SK-N-SH (cell line): Measurements from ENCODE around the gene CTSE. TPM values are rescaled to one million over a fixed set of nuclear protein-coding genes. Genes with fewer than 3 reads are reported as not detected.
"Not testable (repeated sequence)": the region's sequence is repeated elsewhere in the genome, so short reads cannot be mapped to it uniquely, and the experiment has no call there.

Experiments
- CTCF ChIA-PET: fragments of 300-600, 350-600 bp; formaldehyde crosslinking; extraction: SDS; loops from one replicate; lab custom pipeline; 2021; lab: Yijun Ruan, JAX
- POLR2A ChIA-PET: fragments of 350-600 bp; sonication (Branson Sonifier 250); formaldehyde crosslinking; extraction: SDS; loops from one replicate; lab custom pipeline; 2020; ENCODE audit warnings: antibody characterized with exemption, inconsistent platforms; lab: Yijun Ruan, JAX
- DNase-seq: peaks from one replicate; pipeline ENCODE4 v3.0.0; 2012
- H2AFZ ChIP-seq: fragments of 200-600 bp; sonication (generic); 2 replicates; pipeline ENCODE4 v1.8.1; 2016; ENCODE audit warnings: antibody characterized with exemption, mild to moderate bottlenecking, low read depth
- H3F3A ChIP-seq: fragments of 200-600 bp; sonication (generic); replicated peaks from 2 replicates; pipeline ENCODE3; 2016; ENCODE audit warnings: antibody characterized with exemption, mild to moderate bottlenecking; ENCODE audit not compliant: insufficient read depth
- H3K27ac ChIP-seq, 2 experiments: fragments of 200-500 bp in 1 of 2; fragments of 200-600 bp in 1 of 2; sonication (Bioruptor generic) in 1 of 2; sonication (generic), shearing (Covaris generic) in 1 of 2; 2 replicates each; pipeline versions ENCODE4 v1.5.1 to v1.6.1; 2014 to 2016; ENCODE audit warnings: low read depth in 2 of 2, inconsistent platforms in 1 of 2, low read length in 1 of 2, mild to moderate bottlenecking in 1 of 2, mixed read lengths in 1 of 2
- H3K27me3 ChIP-seq: fragments of 200-600 bp; sonication (generic), shearing (Covaris generic); 2 replicates; pipeline ENCODE4 v1.6.1; 2016; ENCODE audit warnings: mixed run types; ENCODE audit not compliant: insufficient read depth
- H3K36me3 ChIP-seq, 2 experiments: fragments of 200-500 bp in 1 of 2; fragments of 200-600 bp in 1 of 2; sonication (Bioruptor generic) in 1 of 2; sonication (generic) in 1 of 2; replicated peaks in 1 of 2; 2 replicates each; pipeline versions ENCODE3 to v1.5.1; 2014 to 2016; ENCODE audit warnings: low read length in 1 of 2, mild to moderate bottlenecking in 1 of 2; ENCODE audit not compliant: insufficient read depth in 2 of 2, control insufficient read depth in 1 of 2
- H3K4me1 ChIP-seq, 2 experiments: fragments of 200-500 bp in 1 of 2; fragments of 200-600 bp in 1 of 2; sonication (Bioruptor generic) in 1 of 2; sonication (generic), shearing (Covaris generic) in 1 of 2; 2 replicates each; pipeline versions ENCODE4 v1.5.1 to v1.6.1; 2014 to 2016; ENCODE audit warnings: low read depth in 1 of 2, low read length in 1 of 2, mixed run types in 1 of 2; ENCODE audit not compliant: insufficient read depth in 2 of 2, control insufficient read depth in 1 of 2
- H3K4me2 ChIP-seq: fragments of 200-600 bp; sonication (generic), shearing (Covaris generic); 2 replicates; pipeline ENCODE4 v1.6.1; 2017; ENCODE audit warnings: mixed run types
- H3K4me3 ChIP-seq, 2 experiments: fragments of 200-500 bp in 1 of 2; fragments of 200-600 bp in 1 of 2; sonication (Bioruptor generic) in 1 of 2; sonication (generic), shearing (Covaris generic) in 1 of 2; 2 replicates each; pipeline versions ENCODE4 v1.5.1 to v1.8.1; 2014 to 2016; ENCODE audit warnings: low read depth in 2 of 2, inconsistent platforms in 1 of 2, low read length in 1 of 2, mild to moderate bottlenecking in 1 of 2, mixed read lengths in 1 of 2, moderate library complexity in 1 of 2
- H3K79me2 ChIP-seq: fragments of 200-600 bp; sonication (generic); 2 replicates; pipeline ENCODE4 v1.8.1; 2017; ENCODE audit warnings: mild to moderate bottlenecking; ENCODE audit not compliant: insufficient read depth
- H3K9ac ChIP-seq: fragments of 200-600 bp; sonication (generic); 2 replicates; pipeline ENCODE4 v1.6.1; 2017; ENCODE audit warnings: mixed run types
- H3K9me2 ChIP-seq: fragments of 200-600 bp; sonication (generic); 2 replicates; pipeline ENCODE4 v1.6.1; 2017; ENCODE audit warnings: mixed run types
- H3K9me3 ChIP-seq: fragments of 200-600 bp; sonication (generic); 2 replicates; pipeline ENCODE4 v1.6.1; 2017; ENCODE audit warnings: mixed run types, mild to moderate bottlenecking, moderate library complexity
- H4K20me1 ChIP-seq: fragments of 200-600 bp; sonication (generic); 2 replicates; pipeline ENCODE4 v1.6.1; 2017; ENCODE audit warnings: mild to moderate bottlenecking, mixed run types; ENCODE audit not compliant: insufficient read depth
- WGBS: methylation state at CpG from one replicate; pipeline ENCODE4 v1.1.6; 2017; ENCODE audit warnings: low lambda C conversion rate; 5-methylcytosine and 5-hydroxymethylcytosine counted together
- polyA plus RNA-seq, 3 experiments: library from polyadenylated mRNA; depleted of rRNA; stranded (reverse); fragments of >200 nt; gene quantifications; 2 replicates each; pipeline ENCODE4 v1.2.3, GENCODE V29; 2012

CTSE gene
- polyA plus RNA-seq, 1 of the 3 experiments (the other 2 are of a cell fraction): not detected

- H3K27ac ChIP-seq, H3F3A ChIP-seq, H3K9me2 ChIP-seq, H3K9me3 ChIP-seq, DNase-seq, H3K27me3 ChIP-seq, H3K4me3 ChIP-seq, H3K9ac ChIP-seq, CTCF ChIA-PET, H2AFZ ChIP-seq, H3K4me1 ChIP-seq, H4K20me1 ChIP-seq, H3K4me2 ChIP-seq, POLR2A ChIA-PET, H3K36me3 ChIP-seq, H3K79me2 ChIP-seq: not testable (repeated sequence)
- 82% methylated on average over 5 of the region's 9 CpGs for WGBS
These were observed 34.7 kb upstream of the CTSE start for GRCh38 chr1:206058289-206058926.

GRCh38 chr1:206055639-206056323 lies 32.1 kb upstream of the CTSE start:
- POLR2A ChIA-PET: not testable (repeated sequence)

GRCh38 chr1:206055069-206055625 lies 31.5 kb upstream of the CTSE start:
- H3K9me2 ChIP-seq, H3K27me3 ChIP-seq, H3K4me3 ChIP-seq, H3K79me2 ChIP-seq, H4K20me1 ChIP-seq, H2AFZ ChIP-seq, H3K36me3 ChIP-seq, H3F3A ChIP-seq, H3K9ac ChIP-seq, H3K4me2 ChIP-seq, POLR2A ChIA-PET, H3K27ac ChIP-seq, H3K9me3 ChIP-seq, H3K4me1 ChIP-seq, DNase-seq: not testable (repeated sequence)
- 91% methylated on average over 12 of the region's 12 CpGs for WGBS
- CTCF ChIA-PET: interaction anchor here (0.6 to 4.2 kb wide), 7 partner anchors 10 to 529 kb away, joined by 3 to 18 read pairs (median 4); no protein-coding TSS in a partner anchor

More at GRCh38 chr1:206055639-206056323, 32.1 kb upstream of the CTSE start:
- H3F3A ChIP-seq, H3K4me2 ChIP-seq, H2AFZ ChIP-seq, H3K27me3 ChIP-seq, H3K27ac ChIP-seq, DNase-seq, H4K20me1 ChIP-seq, H3K9me3 ChIP-seq, H3K9me2 ChIP-seq, H3K9ac ChIP-seq, H3K79me2 ChIP-seq, H3K4me3 ChIP-seq, H3K4me1 ChIP-seq, H3K36me3 ChIP-seq: not testable (repeated sequence)
- CTCF ChIA-PET: interaction anchor here (0.6 to 4.2 kb wide), 6 partner anchors 10 to 528 kb away, joined by 3 to 18 read pairs (median 4); no protein-coding TSS in a partner anchor
- 62% methylated on average over 8 of the region's 8 CpGs for WGBS

- 78% methylated on average over 4 of the region's 4 CpGs for WGBS
- CTCF ChIA-PET: interaction anchor here (4.2 kb wide), 1 partner anchor 22 kb away, joined by 18 read pairs; no protein-coding TSS in a partner anchor
These were observed 29.9 kb upstream of the CTSE start for GRCh38 chr1:206053616-206054015.

GRCh38 chr1:206052919-206053610 lies 29.4 kb upstream of the CTSE start, which contains the start of gene RHEX:
RHEX (plus strand) TSS chr1:206053173; CDS start chr1:206097829, 44,656 bp downstream.
- CTCF ChIA-PET: interaction anchor here (1.7 kb wide), 1 partner anchor 22 kb away, joined by 10 read pairs; no protein-coding TSS in a partner anchor
- H4K20me1 ChIP-seq, DNase-seq, H3K27ac ChIP-seq, POLR2A ChIA-PET, H3K36me3 ChIP-seq, H3K79me2 ChIP-seq, H2AFZ ChIP-seq, H3K9me3 ChIP-seq, H3K4me3 ChIP-seq, H3F3A ChIP-seq, H3K4me2 ChIP-seq, H3K9ac ChIP-seq, H3K9me2 ChIP-seq, H3K4me1 ChIP-seq: not testable (repeated sequence)
- 78% methylated on average over 17 of the region's 17 CpGs for WGBS
- peaks cover 15% of the 10 kb centered on the region; the same call in 1 of the 2 replicates for H3K27me3 ChIP-seq

More at GRCh38 chr1:206053616-206054015, 29.9 kb upstream of the CTSE start:
- H3K79me2 ChIP-seq, H3F3A ChIP-seq, H3K9me3 ChIP-seq, H4K20me1 ChIP-seq, H3K4me3 ChIP-seq, H2AFZ ChIP-seq, H3K9ac ChIP-seq, H3K36me3 ChIP-seq, H3K9me2 ChIP-seq, POLR2A ChIA-PET, H3K4me1 ChIP-seq, DNase-seq, H3K4me2 ChIP-seq, H3K27ac ChIP-seq, H3K27me3 ChIP-seq: not testable (repeated sequence)
